HG03460 (cell line): ENCODE measurements around the gene SAMD5.
"Not testable (repeated sequence)": the region's sequence is repeated elsewhere in the genome, so short reads cannot be mapped to it uniquely, and the experiment has no call there.

Experiments
- ATAC-seq: cut with Tn5 transposase; IDR thresholded peaks from one replicate; pipeline ENCODE4 v1.9.1; 2021; ENCODE audit not compliant: unreplicated experiment

Gene SAMD5

DNA sequence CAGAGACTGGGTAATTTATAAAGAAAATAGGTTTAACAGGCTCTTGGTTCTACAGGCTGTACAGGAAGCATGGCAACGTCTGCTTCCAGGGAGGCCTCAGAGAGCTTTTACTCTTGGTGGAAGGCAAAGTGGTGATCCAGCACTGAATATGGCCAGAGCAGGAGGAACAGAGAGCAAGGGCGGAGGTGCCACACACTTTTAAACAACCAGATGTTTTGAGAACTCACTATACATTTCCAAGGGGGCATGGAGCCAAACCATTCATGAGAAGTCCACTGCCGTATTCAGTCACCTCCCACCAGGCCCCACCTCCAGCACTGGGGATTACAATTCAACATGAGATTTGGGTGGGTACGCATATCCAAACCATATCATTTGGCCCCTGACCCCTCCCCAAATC is 18.7 kb downstream of the SAMD5 start:
- ATAC-seq, result no peak

DNA sequence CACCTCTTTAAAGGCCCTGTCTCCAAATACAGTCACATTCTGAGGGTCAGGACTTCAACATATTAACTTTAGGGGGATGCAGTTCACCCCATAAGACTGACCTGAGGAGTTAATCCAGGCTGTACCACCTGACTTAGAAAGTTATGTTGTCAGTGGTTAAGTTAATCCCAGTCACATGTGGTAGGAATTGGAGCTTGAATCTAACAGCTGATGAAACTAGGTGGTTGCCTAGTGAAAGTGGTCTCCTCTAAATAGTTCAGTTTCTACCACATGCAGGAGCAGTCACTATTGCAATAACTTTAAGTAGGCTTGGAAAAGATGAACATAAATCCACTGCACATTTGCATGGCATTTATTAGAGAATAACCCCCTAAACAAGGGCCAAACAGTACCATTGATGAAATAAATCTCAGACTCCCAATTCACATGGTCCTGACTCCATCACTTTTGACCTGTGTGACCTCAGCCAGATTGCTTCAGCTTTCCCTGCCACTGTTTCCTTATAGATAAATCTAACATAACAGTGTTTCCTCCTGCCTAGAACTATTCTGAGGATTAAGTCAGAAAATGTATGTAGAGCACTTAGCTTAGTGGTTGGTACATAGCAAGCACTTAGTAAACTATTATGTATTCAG is 20.1 kb downstream of the SAMD5 start:
- ATAC-seq, result no peak

DNA sequence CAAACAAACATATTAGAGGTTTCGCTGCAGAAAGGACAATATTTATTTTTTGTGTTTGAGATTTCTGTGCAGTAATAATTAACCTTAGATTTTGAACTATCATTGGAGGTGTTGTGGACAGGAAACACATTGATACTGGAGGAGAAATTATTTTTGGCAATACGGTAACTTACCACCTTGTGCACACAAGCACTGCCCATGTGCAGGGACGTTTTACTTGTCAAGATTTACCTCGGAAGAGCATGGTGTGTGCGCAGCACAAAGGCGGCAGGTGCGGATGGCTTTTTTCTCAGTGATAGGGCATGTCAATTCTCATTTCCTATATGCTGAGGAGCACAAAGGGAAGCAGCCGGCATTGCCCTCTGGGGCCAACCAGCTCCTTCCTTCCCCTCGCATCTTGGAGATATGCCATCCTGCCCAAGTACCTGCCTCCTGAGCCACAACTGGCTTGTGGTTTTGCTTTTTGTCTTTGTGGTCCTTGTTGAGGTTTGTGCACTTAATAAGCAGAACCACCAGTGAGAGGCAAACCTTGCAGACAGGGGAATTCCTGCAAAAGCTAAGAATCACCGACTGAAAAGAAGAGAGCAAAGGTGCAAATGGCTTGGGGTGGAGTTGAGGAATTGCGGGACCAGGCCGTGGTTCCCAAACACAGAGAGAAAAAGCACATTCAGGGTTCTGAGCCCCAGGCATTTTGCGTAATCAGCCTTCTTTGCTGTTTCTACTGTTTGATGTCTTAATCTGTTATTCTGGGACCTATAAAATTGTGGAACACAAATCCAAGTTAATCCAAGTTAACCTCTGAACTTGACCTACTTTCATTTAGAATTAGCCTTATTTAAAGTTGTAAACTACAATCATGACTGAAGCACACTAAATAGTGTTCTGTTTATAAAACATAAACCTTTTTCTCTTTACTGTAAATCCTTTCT is 21.9 kb downstream of the SAMD5 start:
- ATAC-seq, result peak; percentile 64

DNA sequence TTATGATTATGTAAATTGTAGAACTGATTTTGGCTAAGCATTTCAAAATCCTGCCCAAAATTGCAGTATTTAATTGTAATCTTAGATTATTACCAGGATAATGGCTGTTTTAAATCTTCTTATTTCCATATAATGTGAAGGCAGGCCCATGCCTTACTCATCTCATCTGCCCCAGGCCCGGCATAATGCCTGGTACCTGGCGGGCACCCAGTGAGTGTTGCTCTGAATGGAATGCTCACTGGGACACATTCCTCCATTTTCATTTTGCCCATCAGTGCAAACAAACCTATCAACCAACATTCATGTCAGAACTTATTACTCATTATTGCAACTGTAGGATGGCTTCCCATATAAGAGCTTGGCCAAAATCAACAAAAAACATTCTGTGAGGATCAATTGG is 22.8 kb downstream of the SAMD5 start:
- ATAC-seq, result no peak

DNA sequence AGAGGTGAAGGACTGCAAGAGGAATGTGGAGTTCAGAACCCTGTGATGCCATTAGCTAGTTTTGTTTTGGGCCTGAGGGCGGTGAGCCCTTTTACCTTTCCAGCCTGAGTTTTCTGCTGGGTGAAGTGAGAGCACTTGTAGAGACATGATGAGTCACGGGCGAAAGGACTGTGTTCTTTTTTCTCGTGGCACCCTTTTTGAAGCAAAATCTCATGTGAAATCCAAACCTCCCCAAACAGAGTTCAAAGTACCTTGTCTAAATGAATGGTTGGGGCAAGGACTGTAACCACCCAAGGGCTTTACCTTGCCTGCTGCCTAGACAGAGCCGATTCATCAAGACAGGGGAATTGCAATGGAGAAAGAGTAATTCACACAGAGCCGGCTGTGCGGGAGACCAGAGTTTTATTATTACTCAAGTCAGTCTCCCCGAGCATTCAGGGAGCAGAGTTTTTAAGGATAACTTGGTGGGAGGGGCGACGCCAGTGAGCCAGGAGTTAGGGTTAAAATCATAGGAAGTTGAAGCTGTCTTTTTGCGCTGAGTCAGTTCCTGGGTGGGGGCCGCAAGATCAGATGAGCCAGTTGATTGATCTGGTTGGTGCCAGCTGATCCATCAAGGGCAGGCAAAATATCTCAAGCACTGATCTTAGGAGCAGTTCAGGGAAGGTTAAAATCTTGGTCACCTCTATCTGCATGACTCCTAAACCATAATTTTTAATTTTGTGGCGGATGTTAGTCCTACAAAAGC is 25.8 kb downstream of the SAMD5 start:
- no peak for ATAC-seq

DNA sequence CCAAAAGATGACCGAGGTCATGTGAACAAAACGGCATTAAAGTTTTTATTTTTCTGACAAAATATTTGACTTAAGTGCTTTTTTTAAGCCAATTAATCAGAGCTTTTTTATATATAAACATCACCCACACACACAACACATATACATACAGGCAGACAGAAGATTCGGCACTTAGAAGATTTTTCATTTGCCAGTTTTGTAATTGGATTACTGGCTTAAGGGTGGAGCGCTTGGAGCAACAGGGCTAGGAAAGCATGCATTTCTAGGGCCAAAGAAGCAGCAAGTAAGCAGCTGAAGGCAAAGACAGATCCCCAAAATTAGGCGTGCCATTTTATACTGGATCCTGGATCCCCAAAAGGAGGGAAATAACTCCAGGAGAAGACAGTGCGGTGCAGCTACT is 30.3 kb downstream of the SAMD5 start:
- no peak for ATAC-seq

DNA sequence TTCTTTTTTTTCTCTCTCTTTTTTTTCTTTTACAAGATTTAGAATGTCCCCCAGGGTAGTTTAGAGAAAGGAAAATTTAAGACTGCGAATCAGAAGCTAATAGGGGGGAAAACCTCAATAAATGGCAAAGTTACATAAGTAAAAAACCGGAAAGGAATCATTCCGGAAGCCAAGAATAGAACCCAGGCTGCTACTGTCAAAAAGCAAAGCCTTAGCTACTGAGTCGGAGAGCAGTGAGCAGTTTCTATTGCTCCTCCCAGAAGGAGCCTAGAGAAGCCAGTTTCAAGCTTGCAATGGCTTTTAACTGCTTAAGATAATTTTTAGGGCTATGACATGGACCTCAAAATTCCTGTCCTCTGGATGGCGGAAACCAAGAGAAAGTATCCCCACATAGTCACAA is 31.6 kb downstream of the SAMD5 start:
- no peak for ATAC-seq

DNA sequence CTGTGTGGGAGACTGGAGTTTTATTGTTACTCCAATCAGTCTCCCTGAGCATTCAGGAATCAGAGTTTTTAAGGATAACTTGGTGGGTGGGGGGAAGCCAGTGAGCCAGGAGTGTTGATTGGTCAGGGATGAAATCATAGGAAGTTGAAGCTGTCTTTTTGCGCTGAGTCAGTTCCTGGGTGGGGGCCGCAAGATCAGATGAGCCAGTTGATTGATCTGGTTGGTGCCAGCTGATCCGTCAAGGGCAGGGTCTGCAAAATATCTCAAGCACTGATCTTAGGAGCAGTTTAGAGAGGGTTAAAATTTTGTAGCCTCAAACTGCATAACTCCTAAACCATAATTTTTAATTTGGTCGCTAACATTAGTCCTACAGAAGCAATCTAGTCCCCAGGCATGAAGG is 33.9 kb downstream of the SAMD5 start:
- not testable (repeated sequence) for ATAC-seq

DNA sequence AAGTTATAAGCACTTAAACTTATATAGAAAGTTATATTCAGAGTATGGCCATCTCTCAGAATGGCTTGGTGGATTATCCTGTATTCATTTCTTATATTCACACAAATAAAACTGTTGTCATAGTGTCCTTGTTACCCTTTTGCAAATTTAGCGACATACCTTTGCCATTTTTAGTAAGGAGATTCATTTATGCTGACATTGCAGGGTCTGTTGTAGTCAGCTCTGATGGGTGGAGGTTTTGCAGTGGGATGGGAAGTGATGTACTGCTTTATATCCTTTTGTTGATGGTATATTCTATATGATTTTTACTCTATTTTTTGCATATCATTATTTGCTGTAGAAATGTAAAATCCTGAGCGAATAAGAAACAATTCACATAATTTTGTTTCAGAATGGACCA is 35.9 kb downstream of the SAMD5 start:
- no peak for ATAC-seq

DNA sequence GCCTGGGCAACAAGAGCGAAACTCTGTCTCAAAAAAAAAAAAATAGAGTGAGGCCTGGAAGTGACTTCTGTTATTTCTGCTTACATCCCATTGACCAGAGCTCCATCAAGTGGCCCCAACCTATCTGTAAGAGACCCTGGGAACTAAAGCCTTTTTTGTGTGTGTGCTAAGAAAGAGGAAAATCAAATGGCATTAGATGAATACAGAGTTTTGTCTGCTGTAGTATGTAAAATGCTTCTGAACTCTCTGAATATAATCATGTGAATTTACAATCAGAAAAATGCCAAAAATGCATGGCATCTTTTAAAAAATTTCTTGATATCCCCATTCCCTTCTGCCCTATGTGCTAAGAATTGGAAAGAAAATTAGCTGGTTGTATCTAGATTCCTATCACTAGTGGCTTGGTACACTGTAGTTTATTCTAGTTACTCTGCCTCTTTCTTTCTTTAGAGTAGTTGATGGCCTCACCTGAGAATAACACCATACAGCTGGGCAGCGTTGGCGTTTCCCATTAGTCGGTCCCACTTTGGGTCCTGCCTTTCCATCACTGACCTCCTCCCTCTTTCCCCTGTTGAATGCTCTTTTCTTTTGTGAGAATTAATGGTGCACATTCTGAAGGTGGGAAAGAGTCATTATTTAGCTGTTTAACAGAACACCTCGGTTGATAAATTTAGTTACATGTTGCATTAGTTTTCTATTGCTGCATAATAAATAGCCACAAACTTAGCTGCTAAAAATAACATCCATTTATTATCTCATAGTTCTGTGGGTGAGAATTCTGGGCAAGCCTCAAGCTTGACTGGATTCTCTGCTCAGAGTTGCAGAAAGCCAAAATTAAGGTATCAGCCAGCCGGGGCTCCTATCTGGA is 38.2 kb downstream of the SAMD5 start:
- no peak for ATAC-seq

DNA sequence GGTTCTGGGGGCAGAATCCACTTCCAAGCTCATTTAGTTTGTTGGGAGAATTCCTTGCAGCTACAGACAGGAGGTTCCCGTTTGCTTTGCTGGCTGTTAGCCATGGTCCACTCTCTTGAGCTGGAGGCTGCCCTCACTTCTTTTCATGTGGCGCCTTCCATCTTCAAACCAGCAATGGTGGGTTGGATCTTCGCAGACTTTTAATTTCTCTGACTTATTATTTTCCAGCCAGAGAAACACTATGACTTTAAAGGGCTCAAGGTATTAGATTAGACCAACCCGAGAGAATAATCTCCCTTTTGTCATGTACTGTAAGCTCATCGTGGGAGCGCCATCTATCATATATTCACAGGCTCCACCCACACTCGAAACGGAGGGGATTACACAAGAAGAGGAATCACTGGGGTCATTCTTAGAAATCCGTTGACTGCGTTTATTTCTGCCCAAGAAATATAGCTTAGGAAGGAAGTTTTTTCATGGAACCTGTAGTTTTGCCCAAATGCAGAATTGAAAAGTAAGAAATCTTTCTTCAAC is 38.9 kb downstream of the SAMD5 start:
- ATAC-seq, result no peak

DNA sequence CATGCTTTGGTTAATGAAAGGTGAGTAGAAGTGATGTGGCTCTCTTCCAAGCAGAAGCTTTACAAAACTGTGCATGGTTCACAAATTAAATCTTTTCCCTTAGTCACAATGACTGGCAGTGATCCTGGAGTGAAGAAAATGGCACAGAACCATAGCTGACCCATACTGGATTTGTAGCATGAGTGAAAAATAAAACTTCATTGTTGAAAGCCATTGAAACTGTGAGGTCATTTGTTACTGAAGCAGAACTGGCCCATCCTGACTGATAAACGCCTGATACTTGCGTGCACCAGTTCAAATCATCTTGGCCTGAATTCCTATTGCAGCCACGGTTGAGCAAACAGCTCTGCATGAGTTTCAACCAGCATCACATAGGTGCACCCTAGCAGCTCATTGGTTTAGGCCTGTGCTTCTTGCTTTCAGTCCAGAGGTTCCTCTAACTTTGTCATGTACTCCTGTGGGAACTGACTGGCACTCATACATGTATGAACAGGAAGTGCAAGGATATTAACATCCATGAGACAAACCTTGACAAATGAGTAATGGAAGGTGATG is 40.5 kb downstream of the SAMD5 start:
- ATAC-seq, result no peak

DNA sequence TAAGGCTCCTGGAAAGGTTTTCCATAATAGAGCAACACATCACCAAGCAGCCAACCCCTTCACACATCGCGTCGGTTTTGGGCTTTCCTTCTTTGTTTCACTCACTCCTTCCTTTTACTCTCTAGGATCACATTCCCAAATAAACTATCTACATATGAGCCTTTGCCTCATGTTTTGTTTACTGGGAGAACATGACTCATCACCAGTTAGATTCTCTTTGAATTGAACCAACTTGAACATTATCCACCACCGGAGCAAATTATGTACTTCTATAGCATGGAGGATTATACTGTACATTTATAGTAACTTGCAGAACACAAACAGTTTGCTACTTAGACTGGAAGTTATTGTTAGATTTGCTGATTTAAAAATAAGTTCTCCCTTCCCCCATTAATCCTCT is 41.0 kb downstream of the SAMD5 start:
- no peak for ATAC-seq

DNA sequence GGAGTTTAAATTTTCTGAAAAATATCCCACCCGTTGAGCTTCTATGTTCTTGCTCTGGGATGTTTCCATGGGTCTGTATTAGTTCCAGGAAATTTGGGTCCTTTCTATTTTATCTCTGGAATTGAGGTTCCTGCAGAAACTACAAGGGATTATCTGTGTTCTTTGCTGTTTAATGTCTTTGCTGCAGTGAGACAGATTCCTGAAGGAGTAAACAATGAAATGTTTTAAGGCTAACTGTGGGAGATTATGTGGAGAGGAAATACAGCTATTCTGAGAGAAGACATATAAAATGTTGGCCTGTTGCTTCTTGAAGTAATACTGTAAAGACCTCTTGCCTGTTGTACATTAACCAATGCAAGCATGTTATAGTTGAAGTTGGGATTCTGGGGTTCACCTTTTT is 43.5 kb downstream of the SAMD5 start:
- ATAC-seq, result no peak

DNA sequence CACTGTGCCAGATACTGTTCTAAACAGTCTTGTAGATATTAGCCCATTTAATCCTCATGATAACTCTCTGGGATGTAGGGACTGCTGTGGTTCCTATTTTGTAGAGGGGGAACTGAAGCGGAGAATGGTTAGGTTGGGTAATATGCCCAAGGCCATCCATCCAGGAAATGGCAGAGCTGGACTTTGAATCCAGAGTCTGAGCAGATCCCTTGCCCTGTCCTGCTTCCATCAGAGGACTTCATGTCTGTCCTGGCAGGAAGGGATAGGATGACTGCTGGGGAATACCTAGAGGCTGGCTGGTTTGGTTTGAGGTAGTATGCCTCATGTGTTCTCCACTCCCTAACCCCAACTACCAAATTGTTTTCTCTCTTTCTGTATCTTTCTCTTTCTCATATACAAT is 44.6 kb downstream of the SAMD5 start:
- ATAC-seq, result no peak

DNA sequence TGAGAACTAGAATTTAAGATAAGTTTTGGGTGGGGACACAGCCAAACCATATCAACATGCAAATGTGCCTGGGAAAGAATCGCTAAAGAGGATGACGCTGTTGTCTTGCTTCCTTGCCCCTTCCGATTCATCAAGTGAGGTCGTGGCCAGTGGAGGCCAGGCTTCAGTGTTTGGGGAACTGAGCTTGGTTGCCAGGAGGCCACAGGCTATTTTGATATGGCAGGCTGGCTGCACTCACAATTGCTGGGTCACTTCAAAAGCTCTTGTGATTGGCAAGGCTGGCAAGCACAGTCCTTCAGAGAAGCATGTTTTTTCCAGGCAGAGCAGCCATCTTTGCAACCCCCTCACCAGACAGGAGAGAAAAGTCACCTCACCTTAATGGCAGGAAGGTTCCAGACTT is 45.8 kb downstream of the SAMD5 start:
- no peak for ATAC-seq

DNA sequence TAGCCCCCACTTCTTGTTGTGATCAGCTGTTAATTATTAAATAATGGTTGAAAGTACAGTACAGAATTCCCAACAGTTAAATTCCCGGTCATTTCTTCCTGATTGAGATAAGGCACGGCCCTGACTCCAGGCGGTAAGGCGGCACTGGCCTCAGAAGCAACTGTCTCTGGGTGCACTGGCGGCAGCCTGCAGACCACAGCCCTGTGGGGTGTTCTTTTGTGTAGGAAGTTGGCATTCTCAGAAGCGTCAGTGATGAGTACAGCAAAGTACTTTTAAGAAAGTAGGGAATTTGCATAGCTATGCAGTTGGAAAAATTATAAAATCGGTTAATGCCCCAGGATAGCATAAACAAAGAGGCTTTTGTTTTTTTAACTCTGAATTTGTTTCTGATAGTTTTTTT is 50.5 kb downstream of the SAMD5 start:
- ATAC-seq, result no peak

DNA sequence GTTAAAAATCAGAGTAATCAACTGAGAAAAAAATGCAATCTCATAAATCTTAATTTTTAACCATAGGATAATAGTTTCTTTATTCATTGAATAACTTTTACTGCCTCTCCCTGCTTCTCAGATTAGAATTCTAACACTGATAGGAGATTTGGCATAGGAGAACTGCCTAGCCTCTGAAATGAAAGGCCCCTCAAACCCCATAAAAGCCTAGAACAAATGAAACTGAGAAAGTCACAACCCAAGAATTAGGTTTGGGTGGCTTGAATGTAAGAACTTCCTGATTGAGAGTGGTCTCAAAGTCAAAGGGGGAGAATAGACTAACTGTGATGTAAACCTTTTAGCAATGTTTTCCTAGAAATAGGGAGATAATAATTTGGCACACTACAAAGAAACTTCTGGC is 52.2 kb downstream of the SAMD5 start:
- no peak for ATAC-seq

DNA sequence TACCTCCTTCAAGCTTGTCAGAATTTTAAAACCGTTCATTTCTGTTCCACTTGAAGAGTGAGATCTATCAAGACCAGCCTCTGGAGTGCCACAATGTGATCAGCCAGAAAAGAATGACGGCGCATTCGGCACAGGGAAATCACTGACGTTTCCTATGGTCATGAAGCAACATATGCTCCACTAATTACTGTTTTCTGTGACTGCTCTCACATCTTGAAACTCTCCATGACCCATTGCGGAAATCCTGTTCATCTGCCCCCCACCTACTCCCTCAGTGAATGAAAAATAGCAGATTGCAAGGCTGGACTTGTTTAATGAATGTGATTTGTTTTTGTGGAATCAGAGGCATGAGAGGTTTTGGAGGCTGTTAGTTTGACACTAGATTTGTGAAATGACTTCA is 53.2 kb downstream of the SAMD5 start:
- no peak for ATAC-seq

DNA sequence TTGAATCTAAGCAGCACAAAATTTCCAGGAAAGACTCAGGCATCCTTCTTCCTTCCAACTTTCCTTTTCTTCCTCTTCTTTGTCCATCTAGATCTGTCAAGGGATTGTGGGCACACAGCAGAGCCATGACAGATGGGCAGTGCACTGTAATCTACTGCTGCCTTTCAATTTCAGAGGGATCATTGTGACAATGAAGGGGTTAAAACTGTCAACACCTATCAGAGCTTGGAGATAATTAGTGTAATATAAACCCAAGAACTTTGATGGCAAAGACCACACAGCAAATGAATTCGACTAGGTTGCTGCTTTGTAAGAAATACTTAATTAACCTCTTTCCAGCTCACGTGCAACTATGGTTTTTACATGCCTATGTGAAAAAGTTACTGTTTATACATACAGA is 55.0 kb downstream of the SAMD5 start:
- no peak for ATAC-seq
